Limb (tissue), 2 donors: ENCODE results near the gene OBSL1.

ENCODE experiments used
- DNase-seq, 2 donors: peaks; one replicate each; pipeline ENCODE4 v3.0.0-alpha.2; 2016; ENCODE audit errors: extremely low spot score in 2 of 2

The OBSL1 gene

DNA sequence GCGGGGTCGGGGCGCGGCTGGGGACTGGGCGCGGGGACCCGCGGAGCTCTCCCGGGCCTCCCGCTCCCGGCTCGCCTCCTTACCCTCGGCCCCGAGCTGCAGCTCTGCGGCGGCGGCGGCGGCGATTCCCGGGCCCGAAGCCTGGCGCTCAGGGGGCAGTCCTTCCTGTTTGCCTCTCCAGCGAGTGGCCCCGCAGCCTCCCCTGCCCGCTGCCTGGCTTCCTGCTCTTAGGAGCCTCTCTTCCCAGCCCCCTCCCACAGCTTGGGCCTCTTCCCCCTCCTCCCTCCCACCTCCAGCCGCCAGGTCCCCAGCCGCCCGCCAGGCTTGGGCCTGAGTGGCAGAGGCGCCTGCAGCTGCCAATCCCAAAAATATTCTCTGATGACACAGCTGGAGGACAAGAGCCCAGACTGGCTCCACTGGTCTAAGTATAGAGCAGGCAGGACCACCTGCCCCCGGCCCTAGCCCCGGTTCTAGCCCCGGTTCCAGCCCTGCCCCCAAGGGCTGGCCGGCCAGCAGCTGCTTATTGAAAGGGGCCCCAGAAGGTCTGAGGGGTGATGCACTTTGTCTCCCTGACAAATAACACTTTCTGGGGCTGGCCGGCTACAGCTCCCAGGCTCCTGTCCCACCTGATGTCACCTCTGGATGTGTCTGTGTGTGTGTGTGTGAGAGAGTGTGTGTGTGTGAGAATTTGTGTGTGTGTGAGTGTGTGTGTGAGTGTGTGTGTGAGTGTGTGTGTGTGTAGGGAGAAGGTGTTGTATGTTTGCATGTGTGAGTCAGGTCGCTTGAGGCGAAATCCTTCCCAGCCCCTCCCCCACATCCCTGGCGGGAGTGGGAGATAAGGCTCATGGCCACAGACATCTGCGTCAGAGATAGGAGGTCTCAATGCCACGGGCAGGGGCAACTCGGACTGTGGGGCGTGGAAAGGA lies at the start of gene OBSL1:
TSS of gene OBSL1 (minus strand) at position 229 of the 926 bp plus-strand sequence. CDS start 307 bp downstream, outside the sequence.
- DNase-seq = peak; percentile 86 to 88

DNA sequence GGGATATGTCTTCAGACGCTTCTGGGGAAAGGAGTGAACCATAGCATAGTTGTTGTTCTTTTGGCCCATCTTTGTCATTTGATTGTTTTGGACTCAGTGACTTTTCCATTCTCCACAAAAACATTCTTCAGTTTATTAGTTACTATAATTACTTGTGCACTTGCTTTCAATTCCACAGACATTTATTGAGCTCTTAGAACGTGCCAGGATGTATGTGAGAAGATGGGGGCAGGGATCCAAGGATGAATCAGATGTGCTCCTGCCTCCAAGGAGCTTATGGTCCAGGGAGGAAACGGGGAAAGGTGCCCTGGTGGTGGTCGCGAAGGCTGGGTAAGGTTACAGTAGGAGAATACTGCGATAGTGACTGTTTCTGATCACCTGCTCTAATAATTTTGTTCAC lies 49.2 kb upstream of the OBSL1 start:
- DNase-seq = no peak

DNA sequence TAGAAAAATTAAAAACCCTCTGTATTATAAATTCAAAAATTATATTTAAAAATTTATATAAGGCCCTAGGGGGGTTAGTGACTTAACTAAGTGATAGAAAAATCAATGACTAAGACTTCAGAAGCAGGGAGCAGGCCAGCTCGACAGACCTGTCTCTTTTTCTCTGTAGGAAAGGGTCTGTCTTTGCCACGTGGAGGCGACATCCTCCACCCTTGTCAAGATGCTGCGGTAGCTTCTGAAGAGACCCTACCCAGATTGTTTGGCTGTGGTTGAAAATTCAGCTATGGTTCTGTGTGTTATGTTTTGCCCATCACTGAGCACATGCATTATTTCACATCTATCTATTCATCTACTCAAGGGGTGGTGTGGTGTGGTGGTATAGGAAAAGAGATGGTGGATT lies 47.9 kb upstream of the OBSL1 start:
- peak in 1 of 2 donors; percentile 26 for DNase-seq

DNA sequence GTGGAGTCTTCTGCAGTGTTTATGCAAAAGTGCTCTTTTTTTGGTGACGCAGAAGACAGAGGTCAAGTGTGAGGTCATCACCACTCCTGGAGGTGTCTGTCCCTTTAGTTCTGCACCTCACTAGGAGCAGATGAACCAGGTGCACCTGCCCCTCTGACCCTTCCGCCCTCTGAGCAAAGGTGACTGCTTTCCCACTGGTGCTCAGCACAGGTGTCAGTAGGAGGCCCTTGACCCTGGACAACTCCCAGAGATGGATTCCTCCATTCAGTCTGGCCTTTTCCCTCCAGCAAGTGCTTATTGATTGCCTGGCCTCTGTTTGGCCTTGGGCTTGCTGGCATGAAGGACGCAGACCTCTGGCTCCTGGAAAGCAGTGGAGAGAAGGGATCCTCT lies 47.4 kb upstream of the OBSL1 start:
- DNase-seq = no peak

DNA sequence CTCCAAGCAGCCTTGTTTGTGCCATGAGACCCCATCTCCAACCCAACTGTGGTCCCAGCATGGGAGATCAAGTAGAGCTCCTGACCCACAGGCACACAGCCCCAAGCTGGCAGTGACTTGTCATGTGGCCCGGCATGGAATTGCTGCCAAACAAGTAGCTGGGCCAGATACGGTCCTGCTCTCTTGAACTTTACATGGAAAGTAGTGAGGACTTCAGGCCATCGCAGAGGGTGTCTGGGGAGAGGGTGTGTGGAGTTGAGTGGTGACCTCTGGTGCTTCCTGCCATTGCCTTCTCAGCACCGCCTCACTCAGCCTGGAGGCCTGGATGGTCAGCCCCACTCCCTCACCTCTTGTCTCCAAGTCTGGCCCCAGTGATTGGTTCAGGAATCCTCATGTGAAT lies 45.2 kb upstream of the OBSL1 start:
- no peak for DNase-seq

DNA sequence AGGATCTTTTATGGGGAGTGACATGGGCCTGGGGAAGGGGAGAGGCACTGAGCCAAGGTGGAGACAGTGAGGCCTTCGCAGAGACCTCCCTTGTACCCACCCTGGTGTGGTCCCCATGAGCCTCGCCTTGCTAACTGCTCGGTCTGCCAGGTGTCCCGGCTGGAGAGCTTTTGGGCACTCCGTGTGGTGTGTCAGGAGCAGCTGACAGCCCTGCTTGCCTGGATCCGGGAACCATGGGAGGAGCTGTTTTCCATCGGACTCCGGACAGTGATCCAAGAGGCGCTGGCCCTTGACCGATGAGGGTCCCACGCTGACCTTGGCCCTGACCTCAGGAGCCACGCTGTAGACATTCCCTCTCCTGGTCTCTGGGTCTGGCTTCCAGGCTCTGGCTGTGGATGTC lies 44.6 kb upstream of the OBSL1 start:
- no peak for DNase-seq

DNA sequence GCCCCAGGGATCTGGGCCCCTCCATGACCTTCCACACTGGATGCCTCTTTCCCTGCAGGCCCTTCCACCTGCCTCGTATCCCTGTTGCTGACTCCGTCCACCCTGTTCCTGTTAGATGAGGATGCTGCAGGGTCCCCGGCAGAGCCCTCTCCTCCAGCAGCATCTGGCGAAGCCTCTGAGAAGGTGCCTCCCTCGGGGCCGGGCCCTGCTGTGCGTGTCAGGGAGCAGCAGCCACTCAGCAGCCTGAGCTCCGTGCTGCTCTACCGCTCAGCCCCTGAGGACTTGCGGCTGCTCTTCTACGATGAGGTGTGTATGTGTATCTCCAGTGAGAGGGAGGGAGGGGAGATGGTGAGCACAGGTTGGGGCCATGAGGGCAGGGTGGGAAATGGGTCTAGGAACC lies 43.7 kb upstream of the OBSL1 start:
- no peak for DNase-seq

DNA sequence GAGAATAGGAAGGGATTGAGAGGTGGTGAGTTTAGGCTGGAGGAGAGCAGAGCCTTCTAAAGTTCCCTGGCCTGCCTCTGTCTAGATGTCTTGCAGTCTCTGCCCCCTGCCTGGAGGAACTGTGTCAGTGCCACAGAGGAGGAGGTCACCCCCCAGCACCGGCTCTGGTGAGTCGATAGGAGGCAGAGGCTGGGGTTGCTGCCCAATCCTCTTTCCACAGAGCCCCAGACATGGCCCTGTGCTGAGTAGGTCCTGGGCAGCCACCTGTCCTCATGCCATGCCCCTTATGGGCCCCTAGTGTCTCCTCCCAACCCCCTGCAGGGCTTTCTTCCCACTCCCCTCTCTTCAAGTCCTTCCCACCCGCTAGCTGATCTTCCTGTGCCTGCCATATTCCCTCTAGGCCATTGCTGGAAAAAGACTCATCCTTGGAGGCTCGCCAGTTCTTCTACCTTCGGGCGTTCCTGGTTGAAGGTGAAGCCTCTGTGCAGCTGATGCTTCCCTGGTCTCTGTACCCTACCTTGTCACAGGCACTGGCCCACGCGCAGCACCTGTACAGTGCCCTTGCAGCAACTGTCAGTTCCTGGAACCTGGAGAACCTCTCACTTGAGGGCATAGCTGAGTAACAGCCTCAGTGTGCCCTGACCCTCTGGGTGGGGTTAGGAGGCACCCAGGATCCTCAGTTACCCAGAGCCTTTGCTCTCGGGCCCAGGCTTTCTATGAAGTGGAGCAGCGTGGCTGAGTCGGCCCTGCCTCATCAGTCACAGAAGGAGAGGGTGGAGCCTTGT lies 42.9 kb upstream of the OBSL1 start:
- DNase-seq = no peak

DNA sequence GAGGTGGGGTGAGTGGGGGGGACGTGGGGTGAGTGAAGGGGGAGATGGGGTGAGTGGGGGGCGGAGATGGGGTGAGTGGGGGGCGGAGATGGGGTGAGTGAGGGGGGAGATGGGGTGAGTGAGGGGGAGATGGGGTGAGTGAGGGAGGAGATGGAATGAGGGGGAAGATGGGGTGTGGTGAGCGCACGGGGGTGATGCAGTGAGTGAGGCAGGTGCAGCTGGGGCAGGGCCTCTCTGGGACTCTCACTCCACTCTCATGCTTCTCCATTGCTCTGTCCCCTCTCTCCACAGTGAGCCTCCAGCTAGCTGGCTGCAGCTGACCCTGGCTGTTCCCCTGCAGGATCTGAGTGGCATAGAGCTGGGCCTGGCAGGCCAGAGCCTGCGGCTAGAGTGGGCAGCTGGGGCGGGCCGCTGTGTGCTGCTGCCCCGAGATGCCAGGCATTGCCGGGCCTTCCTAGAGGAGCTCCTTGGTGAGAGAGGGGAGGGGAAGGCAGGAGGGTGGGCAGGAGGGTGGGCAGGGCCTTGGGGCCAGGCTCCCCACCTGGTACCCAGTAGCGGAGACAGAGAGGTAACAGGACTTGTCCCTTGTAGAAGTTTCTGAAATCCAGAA lies 42.2 kb upstream of the OBSL1 start:
- DNase-seq = no peak

DNA sequence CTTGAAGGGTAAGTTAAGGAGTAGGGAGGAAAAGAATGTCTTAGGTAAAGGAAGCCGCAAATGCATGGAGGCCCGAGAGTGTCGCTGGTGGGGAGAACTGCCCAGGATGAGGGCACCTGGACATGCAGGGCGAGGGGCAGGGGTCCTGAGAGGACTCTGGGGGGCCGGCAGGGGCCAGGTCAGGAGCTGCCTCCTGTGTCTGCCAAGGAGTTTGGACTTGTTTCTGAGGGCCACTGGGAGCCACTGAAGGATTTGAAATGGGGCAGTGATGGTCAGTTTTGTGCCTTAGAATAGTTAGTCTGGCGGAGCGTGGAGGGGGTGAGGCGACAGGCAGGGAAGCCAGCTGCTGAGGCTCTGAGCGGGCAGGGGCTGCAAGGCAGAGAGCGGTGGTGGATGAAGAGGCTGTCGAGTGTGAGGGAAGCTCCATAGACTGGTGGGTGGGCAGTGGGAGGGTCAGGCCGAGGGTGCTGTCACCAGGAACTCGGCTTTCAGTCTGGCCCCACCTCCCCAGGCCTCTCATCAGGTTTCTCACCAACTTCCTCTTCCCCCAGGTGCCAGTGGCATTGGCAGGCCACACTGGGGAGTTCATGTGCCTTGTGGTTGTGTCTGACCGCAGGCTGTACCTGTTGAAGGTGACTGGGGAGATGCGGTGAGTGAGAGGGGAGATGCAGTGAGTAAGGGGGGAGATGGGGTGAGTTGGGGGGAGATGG lies 41.4 kb upstream of the OBSL1 start:
- DNase-seq = no peak

DNA sequence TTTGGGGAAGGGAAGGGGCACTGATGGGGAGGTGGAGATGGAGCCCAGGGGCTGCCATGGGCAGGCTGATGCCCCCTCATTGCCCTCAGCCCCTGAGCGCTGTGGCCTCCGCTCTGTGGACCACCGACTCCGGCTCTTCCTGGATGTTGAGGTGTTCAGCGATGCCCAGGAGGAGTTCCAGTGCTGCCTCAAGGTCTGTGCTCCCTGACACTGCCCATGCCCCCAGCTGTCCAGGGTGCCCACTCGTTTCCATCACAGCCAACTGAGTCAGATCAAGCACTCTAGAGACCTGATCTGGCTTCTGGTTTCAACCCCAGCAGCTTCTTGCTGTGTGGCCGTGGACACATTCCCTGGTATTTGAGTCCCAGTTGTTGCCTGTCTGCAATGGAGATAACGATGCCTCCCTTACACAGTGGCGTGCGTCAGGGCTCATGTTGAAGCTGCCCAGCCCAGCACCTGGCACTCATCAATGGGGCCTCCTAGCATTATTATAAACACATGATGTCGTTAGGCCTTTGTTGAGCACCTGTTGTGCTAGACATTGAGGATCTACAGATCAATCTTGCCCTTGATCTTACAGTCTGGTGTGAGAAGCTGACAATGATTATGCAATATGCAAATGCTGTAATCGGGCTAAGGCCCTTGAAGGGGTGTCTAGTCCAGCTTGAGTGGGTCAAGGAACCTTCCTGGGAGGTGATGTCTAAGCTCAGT lies 40.7 kb upstream of the OBSL1 start:
- DNase-seq = no peak

DNA sequence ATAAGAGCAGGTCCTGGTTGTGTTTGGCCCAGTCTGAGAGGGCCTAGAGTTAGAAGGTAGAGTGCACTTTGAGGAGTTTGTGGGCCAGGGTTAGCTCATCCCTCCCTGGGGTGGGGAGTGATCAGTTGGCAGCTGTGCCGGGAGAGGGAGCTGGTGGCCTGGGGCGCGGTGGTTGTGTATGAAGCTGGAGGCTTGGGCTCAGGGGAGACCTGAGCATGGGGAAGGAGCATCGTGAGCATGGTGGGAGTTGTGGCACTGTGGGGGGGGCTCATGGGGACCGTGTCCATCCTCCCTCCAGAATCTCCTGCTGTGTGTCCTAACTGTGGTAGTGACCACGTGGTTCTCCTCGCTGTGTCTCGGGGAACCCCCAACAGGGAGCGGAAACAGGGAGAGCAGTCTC lies 40.0 kb upstream of the OBSL1 start:
- DNase-seq = no peak

DNA sequence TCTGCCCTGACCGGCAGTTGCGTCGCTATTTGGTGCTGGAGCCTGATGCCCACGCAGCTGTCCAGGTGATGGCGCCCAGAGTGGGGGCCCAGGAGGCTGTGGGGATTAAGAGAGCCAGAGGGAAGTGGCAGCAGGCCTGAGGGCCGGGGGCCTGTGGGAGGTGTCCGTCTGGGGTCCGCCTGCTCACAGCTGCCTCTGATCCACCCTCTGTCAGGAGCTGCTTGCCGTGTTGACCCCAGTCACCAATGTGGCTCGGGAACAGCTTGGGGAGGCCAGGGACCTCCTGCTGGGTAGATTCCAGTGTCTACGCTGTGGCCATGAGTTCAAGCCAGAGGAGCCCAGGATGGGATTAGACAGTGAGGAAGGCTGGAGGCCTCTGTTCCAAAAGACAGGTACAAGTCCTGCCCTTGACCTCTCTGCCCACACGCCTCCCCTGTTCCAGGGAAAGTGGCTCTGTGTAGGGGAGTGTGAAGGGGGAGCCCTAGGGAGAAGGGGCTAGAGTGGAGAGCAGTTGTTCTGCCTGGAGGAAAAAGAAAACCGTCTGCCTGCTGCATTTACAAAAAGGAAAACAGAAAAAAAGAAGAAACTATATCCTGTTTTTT lies 37.9 kb upstream of the OBSL1 start:
- DNase-seq = no peak

DNA sequence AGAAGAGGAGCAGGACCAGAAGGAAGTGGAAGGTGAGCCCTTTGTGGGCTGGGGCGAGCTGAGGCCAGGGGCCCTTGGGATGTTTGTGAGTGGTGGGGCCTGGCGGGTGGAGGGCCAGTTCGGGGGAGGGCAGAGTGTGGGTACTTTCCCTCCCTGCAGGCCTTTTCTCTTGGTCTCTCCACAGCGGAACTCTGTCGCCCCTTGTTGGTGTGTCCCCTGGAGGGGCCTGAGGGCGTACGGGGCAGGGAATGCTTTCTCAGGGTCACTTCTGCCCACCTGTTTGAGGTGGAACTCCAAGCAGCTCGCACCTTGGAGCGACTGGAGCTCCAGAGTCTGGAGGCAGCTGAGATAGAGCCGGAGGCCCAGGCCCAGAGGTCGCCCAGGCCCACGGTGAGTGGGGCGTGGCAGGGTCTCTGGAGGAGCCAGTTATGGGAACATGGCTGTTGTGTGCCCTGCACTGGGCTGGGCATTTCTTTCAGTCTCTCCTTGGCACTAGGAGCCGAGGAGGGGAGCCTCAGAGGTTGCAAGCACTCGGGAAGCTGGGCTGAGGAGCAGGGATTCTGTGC lies 37.1 kb upstream of the OBSL1 start:
- DNase-seq = no peak

DNA sequence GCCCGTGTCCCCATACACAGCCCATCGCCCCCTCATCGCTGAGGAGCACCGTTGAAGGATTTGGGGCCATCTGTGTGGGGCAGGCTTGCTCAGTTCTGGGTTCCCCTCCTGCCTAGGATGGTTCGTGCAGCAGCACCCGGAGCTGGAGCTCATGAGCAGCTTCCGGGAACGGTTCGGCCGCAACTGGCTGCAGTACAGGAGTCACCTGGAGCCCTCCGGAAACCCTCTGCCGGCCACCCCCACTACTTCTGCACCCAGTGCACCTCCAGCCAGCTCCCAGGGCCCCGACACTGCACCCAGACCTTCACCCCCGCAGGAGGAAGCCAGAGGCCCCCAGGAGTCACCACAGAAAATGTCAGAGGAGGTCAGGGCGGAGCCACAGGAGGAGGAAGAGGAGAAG lies 36.6 kb upstream of the OBSL1 start:
- DNase-seq = no peak

DNA sequence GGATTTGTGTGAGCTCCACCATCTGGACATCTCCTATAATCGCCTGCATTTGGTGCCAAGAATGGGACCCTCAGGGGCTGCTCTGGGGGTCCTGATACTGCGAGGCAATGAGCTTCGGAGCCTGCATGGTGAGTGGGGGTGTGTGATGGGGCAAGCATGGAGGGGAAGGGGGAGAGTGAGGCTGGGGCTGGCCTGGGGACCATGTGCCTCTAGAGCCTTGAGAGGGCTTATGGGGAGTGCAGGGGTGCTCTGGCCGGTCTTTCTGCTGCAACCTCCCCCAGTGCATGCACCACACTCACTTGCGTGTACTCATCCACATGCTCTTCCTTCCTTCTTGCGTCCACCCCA lies 34.2 kb upstream of the OBSL1 start:
- DNase-seq = no peak

DNA sequence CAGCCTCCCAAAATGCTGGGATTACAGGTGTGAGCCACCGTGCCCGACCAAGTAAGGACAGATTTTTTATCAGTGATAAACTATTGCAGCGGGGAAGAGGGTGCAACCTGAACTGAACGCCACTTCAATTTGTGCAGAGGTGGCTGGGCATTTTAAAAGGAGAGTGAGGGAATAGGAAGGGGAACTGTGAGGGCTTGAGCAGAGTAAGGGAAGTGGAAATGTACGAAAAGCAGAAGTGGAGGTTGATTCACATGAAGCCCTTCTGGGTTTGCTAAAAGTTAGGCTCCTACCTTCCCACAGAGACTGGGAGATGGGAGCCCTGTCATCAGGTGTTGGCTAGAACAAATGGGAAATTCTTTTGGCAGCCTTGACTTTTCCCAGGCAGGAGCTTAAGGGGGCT lies 32.4 kb upstream of the OBSL1 start:
- DNase-seq = no peak

DNA sequence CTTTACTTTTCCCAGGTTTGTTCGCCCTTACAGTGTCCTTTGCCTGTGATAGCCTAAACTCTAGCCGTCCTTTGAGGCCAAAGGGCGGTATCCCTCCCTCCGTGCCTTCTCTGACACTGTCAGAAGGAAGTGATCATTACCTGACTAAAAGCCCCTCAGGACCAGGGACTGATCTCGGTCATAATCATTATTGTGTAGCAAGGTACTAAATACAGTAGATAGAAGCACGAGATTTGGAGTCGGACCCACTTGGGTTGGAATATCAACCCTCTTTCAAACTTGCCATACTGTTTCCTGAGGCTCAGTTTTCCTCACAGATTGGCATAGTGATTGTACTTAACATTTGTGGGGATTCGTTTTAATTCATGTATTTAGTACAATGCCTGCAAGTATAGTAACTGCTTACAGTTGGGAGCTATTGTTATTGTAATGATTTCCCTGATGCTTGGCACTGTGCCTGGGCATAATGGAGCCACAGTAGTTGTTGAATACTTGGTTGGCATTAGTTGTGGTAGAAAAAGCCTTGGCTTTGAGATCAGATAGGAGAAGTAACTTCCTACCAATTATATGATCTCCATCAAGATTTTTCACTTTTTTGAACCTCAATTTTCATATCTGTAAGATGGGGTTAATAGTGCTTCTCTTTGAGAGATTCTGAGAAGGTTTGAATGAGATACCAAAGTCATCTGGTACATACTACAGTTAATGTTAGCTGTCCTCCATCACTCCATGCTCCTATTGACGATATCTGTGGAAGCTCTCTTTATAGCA lies 27.2 kb upstream of the OBSL1 start:
- DNase-seq = no peak

DNA sequence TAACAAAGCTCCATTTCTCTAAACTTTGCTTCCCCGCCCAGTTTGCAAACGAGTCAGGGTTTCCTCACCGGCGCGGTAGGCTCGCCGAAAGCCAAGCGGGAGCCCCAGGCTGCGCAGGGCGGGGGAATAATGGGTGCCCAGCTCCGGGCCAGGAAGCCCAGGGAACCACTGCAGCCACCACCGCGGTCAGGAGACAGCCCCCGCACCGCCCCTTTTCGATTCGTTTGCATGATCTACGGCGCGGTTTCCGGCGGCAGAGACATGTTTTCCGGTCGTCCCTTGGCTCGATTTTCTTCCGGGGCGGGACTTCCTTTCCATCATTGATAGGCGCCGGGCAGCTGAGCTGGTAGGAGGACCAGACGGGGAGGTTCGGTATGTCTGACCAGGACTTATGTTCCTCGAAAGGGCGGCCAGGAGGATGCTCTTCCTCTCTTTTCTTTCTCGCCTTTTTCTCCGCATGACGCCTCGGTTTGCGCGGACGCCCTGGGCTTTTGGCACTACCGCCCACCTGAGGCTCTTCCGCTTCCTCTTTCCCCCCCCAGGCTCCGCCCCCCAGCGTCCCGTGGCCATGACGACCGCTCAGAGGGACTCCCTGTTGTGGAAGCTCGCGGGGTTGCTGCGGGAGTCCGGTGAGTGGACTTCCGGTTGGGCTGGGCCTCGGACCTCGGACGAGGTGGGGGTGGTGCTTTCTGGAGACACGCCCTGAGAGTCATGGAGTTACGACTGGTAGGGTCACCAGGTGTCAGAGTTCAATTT lies 26.4 kb upstream of the OBSL1 start, which contains the start of gene STK11IP:
TSS of gene STK11IP (plus strand) at position 306 of the 756 bp plus-strand sequence. CDS start at position 569, 263 bp downstream.
- DNase-seq = peak; percentile 96 to 97
